CD4-positive, alpha-beta memory T cell (primary cell): Measurements from ENCODE around the gene TRIM29. TPM values are rescaled to one million over a fixed set of nuclear protein-coding genes. Genes with fewer than 3 reads are reported as not detected.

ENCODE experiments used
- CTCF ChIA-PET: fragments of 350-600 bp; sonication (Branson Sonifier 250); formaldehyde crosslinking; loops from one replicate; lab custom pipeline; 2021; ENCODE audit warnings: inconsistent platforms; ENCODE audit not compliant: partially characterized antibody; lab: Charles Lee
- POLR2A ChIA-PET: fragments of 350-600 bp; sonication (Branson Sonifier 250); formaldehyde crosslinking; loops from one replicate; lab custom pipeline; 2021; ENCODE audit not compliant: partially characterized antibody; lab: Charles Lee
- DNase-seq, 5 donors: peaks; one replicate each; pipeline versions ENCODE4 v3.0.0 to v3.0.0-alpha.2; 2020 to 2022; ENCODE audit warnings: mixed read lengths in 1 of 5
- H3K27ac ChIP-seq: one replicate; pipeline ENCODE4 v1.7.0; 2013; ENCODE audit warnings: low read depth, low read length
- H3K27me3 ChIP-seq: 2 replicates; pipeline ENCODE4 v1.7.0; 2013; ENCODE audit warnings: mild to moderate bottlenecking, low read length, moderate library complexity; ENCODE audit not compliant: insufficient read depth
- H3K36me3 ChIP-seq: 2 replicates; pipeline ENCODE4 v1.7.0; 2013; ENCODE audit warnings: mild to moderate bottlenecking, low read length, moderate library complexity; ENCODE audit not compliant: insufficient read depth
- H3K4me1 ChIP-seq: 2 replicates; pipeline ENCODE4 v1.7.0; 2013; ENCODE audit warnings: mild to moderate bottlenecking, low read length, moderate library complexity; ENCODE audit not compliant: insufficient read depth
- H3K4me3 ChIP-seq, 2 donors: one replicate each; pipeline ENCODE4 v1.7.0; 2013; ENCODE audit warnings: low read length in 2 of 2, mild to moderate bottlenecking in 1 of 2
- H3K9me3 ChIP-seq, 2 donors: one replicate each; pipeline ENCODE4 v1.7.0; 2013; ENCODE audit warnings: low read length in 2 of 2, control low read depth in 1 of 2; ENCODE audit not compliant: control insufficient read depth in 1 of 2
- H3K27ac Mint-ChIP-seq, 7 donors: one replicate each; pipeline ENCODE4 v1.8.0; 2020 to 2021; ENCODE audit warnings: mixed read lengths in 7 of 7, mild to moderate bottlenecking in 6 of 7, inconsistent platforms in 3 of 7, moderate library complexity in 3 of 7
- H3K27me3 Mint-ChIP-seq, 2 donors: one replicate each; pipeline ENCODE4 v1.8.0; 2020 to 2021; ENCODE audit warnings: mixed read lengths in 2 of 2
- H3K36me3 Mint-ChIP-seq, 2 donors: one replicate each; pipeline ENCODE4 v1.8.0; 2020 to 2021; ENCODE audit warnings: mixed read lengths in 2 of 2, inconsistent platforms in 1 of 2, mild to moderate bottlenecking in 1 of 2
- H3K4me1 Mint-ChIP-seq, 4 donors: one replicate each; pipeline ENCODE4 v1.8.0; 2020 to 2021; ENCODE audit warnings: mixed read lengths in 4 of 4, mild to moderate bottlenecking in 1 of 4
- H3K4me3 Mint-ChIP-seq, 8 donors: one replicate each; pipeline ENCODE4 v1.8.0; 2020 to 2021; ENCODE audit warnings: mixed read lengths in 8 of 8, mild to moderate bottlenecking in 7 of 8, moderate library complexity in 6 of 8, inconsistent platforms in 3 of 8
- H3K9me3 Mint-ChIP-seq, 8 donors: one replicate each; pipeline ENCODE4 v1.8.0; 2020 to 2021; ENCODE audit warnings: mixed read lengths in 8 of 8, mild to moderate bottlenecking in 5 of 8, inconsistent platforms in 3 of 8, moderate library complexity in 1 of 8
- intact Hi-C: fragments of 100-400 bp; cut with micrococcal nuclease; formaldehyde crosslinking; loops from one replicate; pipeline ENCODE4 v1.15.1; 2023
- polyA plus RNA-seq, 2 donors: library from polyadenylated mRNA; unstranded; fragments of 300-500 nt; fragmentation: Illumina TruSeq; gene quantifications; one replicate each; pipeline ENCODE4 v1.2.3, GENCODE V29; 2021
- total RNA-seq, 2 experiments: library from RNA; stranded (reverse); gene quantifications; one replicate each; pipeline ENCODE4 v1.2.3, GENCODE V29; 2021

The TRIM29 gene
- total and polyA plus RNA-seq, 4 experiments from 2014 or later = not detected

DNA sequence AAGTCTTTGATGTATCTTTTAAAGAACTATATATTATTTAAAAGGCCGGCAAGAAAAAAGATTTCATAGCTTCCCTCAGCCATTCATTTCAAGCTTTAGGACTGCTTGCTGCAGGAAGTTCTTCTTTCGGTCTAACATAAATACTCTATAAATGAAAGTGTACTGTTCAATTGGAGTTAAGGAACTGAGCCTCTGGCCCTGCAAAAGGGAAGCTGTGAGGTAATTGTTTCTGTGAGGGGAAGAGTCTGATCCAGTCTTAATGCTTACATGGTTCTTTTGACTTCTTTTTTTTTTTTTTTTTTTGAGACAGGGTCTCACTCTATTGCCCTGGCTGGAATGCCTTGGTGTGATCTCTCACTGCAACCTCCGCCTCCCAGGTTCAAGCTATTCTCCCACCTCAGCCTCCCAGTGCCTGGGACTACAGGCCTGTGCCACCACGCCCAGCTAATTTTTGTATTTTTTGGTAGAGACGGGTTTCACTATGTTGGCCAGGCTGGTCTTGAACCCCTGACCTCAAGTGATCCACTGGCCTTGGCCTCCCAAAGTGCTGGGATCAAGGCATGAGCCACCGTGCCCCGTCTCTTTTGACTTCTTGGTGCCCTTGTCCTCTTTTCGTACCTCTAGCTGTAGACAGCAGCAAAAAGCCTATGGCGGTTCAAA, 4.7 kb upstream of the TRIM29 start:
- H3K4me3 Mint-ChIP-seq = no peak overlapping the region
- H3K27me3 Mint-ChIP-seq = peaks cover 9 to 15% of the 10 kb centered on the region in 2 donors
- Histone ChIP-seq H3K4me3 (no peak overlapping the region), H3K27me3 (no peaks in the 10 kb centered on the region), H3K9me3 (no peaks in the 10 kb centered on the region), H3K27ac (no peak overlapping the region), H3K4me1 (no peaks in the 10 kb centered on the region), H3K36me3 (no peaks in the 10 kb centered on the region)
- ChIA-PET CTCF (no interaction called here), POLR2A (no interaction called here)
- no peak for DNase-seq
- H3K9me3 Mint-ChIP-seq = no peaks in the 10 kb centered on the region
- no peak overlapping the region for H3K27ac Mint-ChIP-seq
- H3K4me1 Mint-ChIP-seq = no peaks in the 10 kb centered on the region
- intact Hi-C loops = no loop called here
- no peaks in the 10 kb centered on the region for H3K36me3 Mint-ChIP-seq

DNA sequence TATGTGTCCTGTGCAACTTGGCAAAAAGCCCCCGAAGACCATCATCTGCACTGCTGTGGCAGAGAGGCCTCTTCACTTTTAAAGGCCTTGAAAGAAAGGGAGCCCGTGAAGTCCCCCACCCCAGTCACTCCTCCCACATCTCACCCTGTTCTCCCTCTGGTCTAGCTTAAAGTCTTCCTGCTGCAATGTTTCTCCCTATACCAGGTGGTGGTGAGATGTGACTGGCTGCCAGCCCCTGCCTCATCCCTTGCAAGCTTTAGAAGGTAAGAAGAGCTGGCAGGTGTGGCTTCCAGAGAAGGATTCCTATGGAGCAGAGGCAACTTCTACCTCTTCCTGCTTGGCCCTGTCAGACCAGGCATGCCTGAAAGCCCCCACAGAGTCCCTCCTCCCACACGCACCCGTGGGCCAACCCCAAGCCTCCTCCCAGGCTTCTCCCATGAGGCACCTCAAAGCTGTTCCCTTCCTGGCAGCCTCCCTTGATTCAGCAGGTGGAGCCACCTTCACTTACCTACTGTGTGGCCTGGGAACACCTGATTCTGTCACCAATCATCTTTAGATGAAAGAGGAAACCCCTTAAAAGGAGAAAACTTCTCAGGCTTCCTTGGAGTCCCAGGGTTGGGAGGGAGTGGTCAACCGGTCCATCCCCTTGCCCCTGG, 4.0 kb upstream of the TRIM29 start:
- DNase-seq = no peak
- no peaks in the 10 kb centered on the region for H3K4me1 Mint-ChIP-seq
- intact Hi-C loops = no loop called here

DNA sequence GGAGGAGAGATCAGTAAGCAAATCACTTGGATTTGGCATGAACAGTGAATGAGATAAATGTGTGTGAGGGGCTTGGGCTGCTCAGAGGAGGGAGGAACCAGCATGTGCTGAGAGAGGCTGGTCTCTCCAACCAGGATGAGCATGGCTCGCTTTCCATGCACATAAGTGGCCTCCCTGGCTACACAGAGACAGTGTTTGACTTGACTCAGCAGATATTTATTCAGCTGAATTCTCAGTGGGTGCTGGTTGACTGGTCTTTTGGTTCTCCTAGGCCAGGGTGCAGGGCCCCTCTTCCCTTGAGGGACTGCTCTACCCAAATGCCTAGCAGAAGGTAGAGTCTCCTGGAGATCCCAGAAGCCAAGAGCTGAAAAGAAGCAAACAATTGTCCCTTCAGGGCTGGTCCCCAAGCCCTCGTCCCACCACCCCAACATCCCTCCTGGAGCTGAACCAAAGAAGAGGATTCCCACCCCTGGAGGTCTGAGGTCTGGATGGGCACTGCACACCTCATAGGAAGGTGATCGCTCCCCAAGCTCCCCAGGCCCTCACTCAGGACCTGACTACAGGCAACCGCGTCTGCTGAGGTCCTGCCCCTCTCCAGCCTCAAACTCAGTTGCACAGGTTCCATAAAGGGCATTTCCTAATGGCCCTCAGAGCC, 3.3 kb upstream of the TRIM29 start:
- CTCF ChIA-PET = no interaction called here
- Histone ChIP-seq H3K36me3 (no peaks in the 10 kb centered on the region), H3K27me3 (no peaks in the 10 kb centered on the region), H3K4me1 (no peaks in the 10 kb centered on the region), H3K4me3 (no peak overlapping the region), H3K9me3 (no peaks in the 10 kb centered on the region), H3K27ac (no peak overlapping the region)
- POLR2A ChIA-PET = no interaction called here
- Mint-ChIP-seq H3K4me3 (no peak overlapping the region), H3K9me3 (no peaks in the 10 kb centered on the region), H3K4me1 (no peaks in the 10 kb centered on the region), H3K27ac (no peak overlapping the region), H3K36me3 (no peaks in the 10 kb centered on the region), H3K27me3 (peaks cover 9 to 12% of the 10 kb centered on the region in 2 donors)
- DNase-seq = no peak
- intact Hi-C loops = no loop called here

More for the DNA sequence above, 4.0 kb upstream of the TRIM29 start:
- Histone ChIP-seq H3K9me3 (no peaks in the 10 kb centered on the region), H3K27ac (no peak overlapping the region), H3K4me3 (no peak overlapping the region), H3K27me3 (no peaks in the 10 kb centered on the region), H3K36me3 (no peaks in the 10 kb centered on the region), H3K4me1 (no peaks in the 10 kb centered on the region)
- H3K27ac Mint-ChIP-seq = no peak overlapping the region
- H3K9me3 Mint-ChIP-seq = no peaks in the 10 kb centered on the region
- ChIA-PET CTCF (no interaction called here), POLR2A (no interaction called here)
- peaks cover 9 to 15% of the 10 kb centered on the region in 2 donors for H3K27me3 Mint-ChIP-seq
- no peak overlapping the region for H3K4me3 Mint-ChIP-seq
- H3K36me3 Mint-ChIP-seq = no peaks in the 10 kb centered on the region

DNA sequence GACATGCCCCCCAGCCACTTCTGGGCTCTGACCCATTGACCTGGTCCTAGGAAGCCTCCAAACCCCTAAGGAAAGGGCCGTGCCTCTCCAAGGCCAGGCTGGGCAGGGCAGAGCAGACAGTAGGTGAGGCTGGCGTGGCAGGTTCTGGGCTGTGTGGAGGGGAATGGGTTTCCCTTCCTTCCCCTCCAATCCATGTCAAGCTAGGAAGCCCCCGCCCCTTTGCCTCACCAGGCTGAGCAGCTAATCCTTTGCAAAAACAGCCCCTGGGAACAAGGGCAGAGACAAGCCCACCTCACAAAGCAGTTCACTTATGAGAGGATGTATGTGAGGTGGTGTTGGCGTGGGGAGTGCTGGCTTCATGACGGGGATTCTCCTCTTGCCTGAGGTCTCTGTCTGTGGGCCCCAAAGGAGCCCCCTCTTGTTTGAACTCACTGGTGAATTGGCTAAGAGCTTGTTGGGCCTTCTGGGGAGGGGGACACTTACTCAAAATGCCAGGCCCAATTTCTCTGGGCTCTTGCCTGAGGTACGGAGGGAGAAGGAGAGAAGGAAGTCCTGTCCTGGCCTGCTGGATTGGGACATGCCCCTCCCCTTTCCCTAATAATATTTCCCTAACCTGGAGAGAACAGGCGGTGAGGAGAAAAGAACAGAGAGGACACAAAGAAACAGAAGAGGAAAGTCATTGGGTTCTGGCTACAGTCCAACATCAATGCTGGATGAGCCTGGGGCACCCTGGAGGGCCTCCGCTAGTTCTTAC, 1.6 kb upstream of the TRIM29 start:
- POLR2A ChIA-PET = no interaction called here
- Mint-ChIP-seq H3K9me3 (no peaks in the 10 kb centered on the region), H3K27me3 (peaks cover 5 to 9% of the 10 kb centered on the region in 2 donors), H3K27ac (no peak overlapping the region), H3K4me1 (no peaks in the 10 kb centered on the region), H3K36me3 (no peaks in the 10 kb centered on the region), H3K4me3 (no peak overlapping the region)
- H3K9me3 ChIP-seq = no peaks in the 10 kb centered on the region
- no peaks in the 10 kb centered on the region for H3K36me3 ChIP-seq
- no peaks in the 10 kb centered on the region for H3K27me3 ChIP-seq
- no peak for DNase-seq
- intact Hi-C loops = no loop called here
- no peaks in the 10 kb centered on the region for H3K4me1 ChIP-seq
- CTCF ChIA-PET = no interaction called here
- H3K27ac ChIP-seq = no peak overlapping the region
- H3K4me3 ChIP-seq = no peak overlapping the region

DNA sequence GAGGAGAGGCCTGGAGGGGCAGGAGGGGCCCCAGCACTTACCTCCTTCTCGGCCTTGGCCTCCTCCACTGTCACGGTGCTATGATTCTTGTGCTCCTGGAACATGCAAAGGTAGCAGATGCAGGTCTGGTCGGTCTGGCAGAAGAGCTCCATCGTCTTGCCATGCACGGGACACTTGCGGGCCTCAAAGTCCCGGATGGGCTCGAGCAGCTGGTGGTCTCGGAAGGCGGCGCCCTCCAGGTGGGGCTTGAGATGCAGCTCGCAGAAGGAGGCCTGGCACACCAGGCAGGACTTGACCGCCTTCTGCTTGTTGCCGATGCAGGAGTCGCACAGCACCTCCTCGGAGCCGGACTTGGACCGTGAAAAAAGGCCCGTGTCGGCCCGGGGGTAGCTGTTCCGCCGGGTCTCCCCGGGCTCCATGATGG, 714 bp downstream of the TRIM29 start:
- intact Hi-C loops = no loop called here
- no peak overlapping the region for H3K27ac ChIP-seq
- no peaks in the 10 kb centered on the region for H3K9me3 Mint-ChIP-seq
- no peaks in the 10 kb centered on the region for H3K36me3 ChIP-seq
- H3K4me3 Mint-ChIP-seq = no peak overlapping the region
- no peaks in the 10 kb centered on the region for H3K4me1 Mint-ChIP-seq
- no peaks in the 10 kb centered on the region for H3K9me3 ChIP-seq
- no peak for DNase-seq
- H3K27me3 ChIP-seq = no peaks in the 10 kb centered on the region
- H3K27me3 Mint-ChIP-seq = peaks cover 5 to 9% of the 10 kb centered on the region in 2 donors
- H3K4me1 ChIP-seq = no peaks in the 10 kb centered on the region
- no peak overlapping the region for H3K4me3 ChIP-seq
- H3K36me3 Mint-ChIP-seq = no peaks in the 10 kb centered on the region
- ChIA-PET POLR2A (no interaction called here), CTCF (no interaction called here)
- H3K27ac Mint-ChIP-seq = no peak overlapping the region

DNA sequence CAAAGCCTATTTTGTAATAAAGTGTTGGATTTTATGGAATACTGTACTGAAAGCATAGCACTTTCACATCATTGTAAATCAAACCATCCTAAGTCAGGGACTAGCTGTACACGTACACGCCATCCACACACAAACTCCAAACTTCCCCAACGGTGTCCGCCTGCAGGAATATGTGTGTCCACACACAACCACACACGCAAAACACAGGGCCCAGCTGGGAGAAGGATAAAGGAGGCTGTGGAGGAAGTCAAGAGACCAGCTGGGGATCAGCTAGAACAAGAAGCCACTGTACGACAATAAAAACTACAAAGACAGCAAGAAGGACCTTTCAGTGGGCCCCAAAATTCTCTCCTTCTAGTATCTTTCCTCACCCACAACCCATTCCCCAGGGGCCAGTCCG, 1.6 kb downstream of the TRIM29 start:
- Histone ChIP-seq H3K9me3 (no peaks in the 10 kb centered on the region), H3K27me3 (no peaks in the 10 kb centered on the region), H3K4me3 (no peak overlapping the region), H3K36me3 (no peaks in the 10 kb centered on the region), H3K4me1 (no peaks in the 10 kb centered on the region), H3K27ac (no peak overlapping the region)
- H3K4me1 Mint-ChIP-seq = no peaks in the 10 kb centered on the region
- intact Hi-C loops = no loop called here
- POLR2A ChIA-PET = no interaction called here
- H3K4me3 Mint-ChIP-seq = no peak overlapping the region
- CTCF ChIA-PET = no interaction called here
- no peak for DNase-seq
- H3K36me3 Mint-ChIP-seq = no peaks in the 10 kb centered on the region
- H3K9me3 Mint-ChIP-seq = no peaks in the 10 kb centered on the region
- peaks cover 5 to 7% of the 10 kb centered on the region in 2 donors for H3K27me3 Mint-ChIP-seq
- H3K27ac Mint-ChIP-seq = no peak overlapping the region

DNA sequence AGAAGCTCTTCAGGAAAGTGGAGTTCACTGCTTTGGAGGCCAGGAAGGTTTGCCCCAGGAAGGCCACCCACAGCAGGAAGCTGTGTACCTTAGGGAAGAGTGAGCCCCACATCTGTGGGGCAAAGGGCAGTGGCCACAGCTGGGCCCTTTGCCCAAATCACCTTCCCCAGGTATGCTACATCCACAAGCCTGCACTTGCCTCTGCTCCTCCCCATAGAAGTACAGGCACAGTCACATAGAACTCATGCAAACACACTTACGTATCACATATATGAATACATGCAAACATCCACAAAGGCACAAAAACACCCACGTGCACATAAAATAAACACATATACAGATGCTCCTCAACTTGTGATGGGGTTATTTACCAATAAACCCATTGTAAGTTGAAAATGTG, 2.1 kb downstream of the TRIM29 start:
- no peak overlapping the region for H3K4me3 ChIP-seq
- Mint-ChIP-seq H3K27me3 (peaks cover 5 to 7% of the 10 kb centered on the region in 2 donors), H3K36me3 (no peaks in the 10 kb centered on the region), H3K9me3 (no peaks in the 10 kb centered on the region), H3K27ac (no peak overlapping the region), H3K4me3 (no peak overlapping the region), H3K4me1 (no peaks in the 10 kb centered on the region)
- intact Hi-C loops = no loop called here
- H3K27ac ChIP-seq = no peak overlapping the region
- H3K4me1 ChIP-seq = no peaks in the 10 kb centered on the region
- DNase-seq = no peak
- ChIA-PET POLR2A (no interaction called here), CTCF (no interaction called here)
- no peaks in the 10 kb centered on the region for H3K27me3 ChIP-seq
- no peaks in the 10 kb centered on the region for H3K36me3 ChIP-seq
- H3K9me3 ChIP-seq = no peaks in the 10 kb centered on the region
